Ishikawa (cell line): Measurements from ENCODE around the gene CTXN1.
A peak's percentile ranks its signal among the peaks of the same experiment; 100 is the strongest.

ENCODE experiments used
- FOXM1 ChIP-seq: IDR thresholded peaks from 2 replicates; pipeline ENCODE4 v1.6.1; 2012; ENCODE audit warnings: low read depth, borderline replicate concordance
- RAD21 ChIP-seq: IDR thresholded peaks from 2 replicates; pipeline ENCODE4 v1.6.1; 2012; ENCODE audit warnings: low read depth
- TAF1 ChIP-seq: IDR thresholded peaks from 2 replicates; pipeline ENCODE4 v1.6.1; 2012; ENCODE audit warnings: low read depth, mild to moderate bottlenecking
- TCF12 ChIP-seq: IDR thresholded peaks from 2 replicates; pipeline ENCODE4 v1.6.1; 2012; ENCODE audit warnings: low read depth
- YY1 ChIP-seq: IDR thresholded peaks from 2 replicates; pipeline ENCODE4 v1.6.1; 2012; ENCODE audit warnings: low read depth
- TF ChIP-seq, protein P1 (sequence below): IDR thresholded peaks from 2 replicates; pipeline ENCODE4 v1.6.1; 2012; ENCODE audit warnings: low read depth, mild to moderate bottlenecking
- TF ChIP-seq, protein P2 (sequence below): IDR thresholded peaks from 2 replicates; pipeline ENCODE4 v1.6.1; 2012

DNA sequence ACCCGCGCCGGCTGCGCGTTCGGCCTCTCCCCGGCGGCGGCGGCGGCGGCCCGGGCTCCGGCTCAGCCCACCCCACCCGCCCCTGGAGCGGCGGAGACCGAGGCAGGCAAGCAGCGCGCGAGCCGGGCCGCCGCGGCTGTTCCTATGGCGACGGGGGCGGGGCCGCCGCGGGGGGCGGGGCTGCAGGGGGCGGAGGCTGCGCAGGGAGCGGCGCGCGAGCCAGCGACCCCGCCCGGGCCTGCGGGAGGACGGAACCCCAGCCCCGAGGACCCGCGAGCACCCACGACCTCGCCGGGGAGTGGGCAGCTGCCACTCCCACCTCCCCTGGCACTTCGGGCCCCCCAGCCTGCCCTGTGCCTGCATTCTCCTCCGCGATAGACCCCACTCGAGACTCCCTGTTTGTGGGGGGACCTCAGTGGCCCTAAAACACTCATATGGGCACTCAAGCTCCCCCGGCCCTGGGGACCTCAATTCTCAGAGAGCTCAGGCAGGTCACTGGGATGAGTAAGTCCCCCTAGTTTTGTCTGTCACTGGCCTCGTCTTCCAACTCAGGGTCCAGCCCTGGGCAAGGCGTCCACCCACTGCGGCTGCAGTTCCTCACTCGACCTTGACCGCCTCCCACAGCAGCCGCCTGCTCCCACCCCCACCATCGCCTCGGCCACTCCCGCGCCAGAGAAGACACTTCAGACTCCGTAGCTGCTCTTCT is at the start of gene CTXN1:
- TF ChIP-seq RAD21 (no peak), YY1 (no peak), TCF12 (0 out of 2 replicates have a peak, but pooled peaks have one; percentile 13), TAF1 (no peak; the same call in 1 of the 2 replicates), FOXM1 (no peak)
- TF ChIP-seq, protein P1, sequence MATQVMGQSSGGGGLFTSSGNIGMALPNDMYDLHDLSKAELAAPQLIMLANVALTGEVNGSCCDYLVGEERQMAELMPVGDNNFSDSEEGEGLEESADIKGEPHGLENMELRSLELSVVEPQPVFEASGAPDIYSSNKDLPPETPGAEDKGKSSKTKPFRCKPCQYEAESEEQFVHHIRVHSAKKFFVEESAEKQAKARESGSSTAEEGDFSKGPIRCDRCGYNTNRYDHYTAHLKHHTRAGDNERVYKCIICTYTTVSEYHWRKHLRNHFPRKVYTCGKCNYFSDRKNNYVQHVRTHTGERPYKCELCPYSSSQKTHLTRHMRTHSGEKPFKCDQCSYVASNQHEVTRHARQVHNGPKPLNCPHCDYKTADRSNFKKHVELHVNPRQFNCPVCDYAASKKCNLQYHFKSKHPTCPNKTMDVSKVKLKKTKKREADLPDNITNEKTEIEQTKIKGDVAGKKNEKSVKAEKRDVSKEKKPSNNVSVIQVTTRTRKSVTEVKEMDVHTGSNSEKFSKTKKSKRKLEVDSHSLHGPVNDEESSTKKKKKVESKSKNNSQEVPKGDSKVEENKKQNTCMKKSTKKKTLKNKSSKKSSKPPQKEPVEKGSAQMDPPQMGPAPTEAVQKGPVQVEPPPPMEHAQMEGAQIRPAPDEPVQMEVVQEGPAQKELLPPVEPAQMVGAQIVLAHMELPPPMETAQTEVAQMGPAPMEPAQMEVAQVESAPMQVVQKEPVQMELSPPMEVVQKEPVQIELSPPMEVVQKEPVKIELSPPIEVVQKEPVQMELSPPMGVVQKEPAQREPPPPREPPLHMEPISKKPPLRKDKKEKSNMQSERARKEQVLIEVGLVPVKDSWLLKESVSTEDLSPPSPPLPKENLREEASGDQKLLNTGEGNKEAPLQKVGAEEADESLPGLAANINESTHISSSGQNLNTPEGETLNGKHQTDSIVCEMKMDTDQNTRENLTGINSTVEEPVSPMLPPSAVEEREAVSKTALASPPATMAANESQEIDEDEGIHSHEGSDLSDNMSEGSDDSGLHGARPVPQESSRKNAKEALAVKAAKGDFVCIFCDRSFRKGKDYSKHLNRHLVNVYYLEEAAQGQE: no peak
- TF ChIP-seq, protein P2, sequence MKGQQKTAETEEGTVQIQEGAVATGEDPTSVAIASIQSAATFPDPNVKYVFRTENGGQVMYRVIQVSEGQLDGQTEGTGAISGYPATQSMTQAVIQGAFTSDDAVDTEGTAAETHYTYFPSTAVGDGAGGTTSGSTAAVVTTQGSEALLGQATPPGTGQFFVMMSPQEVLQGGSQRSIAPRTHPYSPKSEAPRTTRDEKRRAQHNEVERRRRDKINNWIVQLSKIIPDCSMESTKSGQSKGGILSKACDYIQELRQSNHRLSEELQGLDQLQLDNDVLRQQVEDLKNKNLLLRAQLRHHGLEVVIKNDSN: no peak
